Upper lobe of right lung (tissue), 1 donor: ENCODE results near the gene RAI14. TPM values are rescaled to one million over a fixed set of nuclear protein-coding genes. Genes with fewer than 3 reads are reported as not detected.

Source experiments
- ATAC-seq: fragments of 200-7000 bp; cut with Tn5 transposase; one replicate; pipeline ENCODE4 v1.9.1; 2020; ENCODE audit warnings: mild to moderate bottlenecking, moderate library complexity
- DNase-seq: peaks from one replicate; pipeline ENCODE4 v3.0.0-alpha.2; 2020
- H3K27ac ChIP-seq: fragments of 200-600 bp; one replicate; pipeline ENCODE4 v1.8.0; 2022
- H3K27me3 ChIP-seq: fragments of 200-600 bp; one replicate; pipeline ENCODE4 v1.8.0; 2022; ENCODE audit warnings: mild to moderate bottlenecking
- H3K36me3 ChIP-seq: fragments of 200-600 bp; one replicate; pipeline ENCODE4 v1.8.0; 2022
- H3K4me1 ChIP-seq: fragments of 200-600 bp; one replicate; pipeline ENCODE4 v1.8.0; 2022
- H3K4me3 ChIP-seq: fragments of 200-600 bp; one replicate; pipeline ENCODE4 v1.8.0; 2022; ENCODE audit warnings: mild to moderate bottlenecking
- H3K9me3 ChIP-seq: fragments of 200-600 bp; one replicate; pipeline ENCODE4 v1.8.0; 2022
- intact Hi-C: fragments of 100-400 bp; cut with DNase I; formaldehyde crosslinking; loops from one replicate; pipeline ENCODE4 v1.11.0; 2022
- total RNA-seq: library from RNA; stranded (reverse); fragmentation: NEBNext Ultra II Directional; extraction: Animal tissue kit (Norgen Biotek cat#: 25700); gene quantifications from one replicate; pipeline ENCODE4 v1.2.1, GENCODE V29; 2021
- TF ChIP-seq, protein P1 (sequence below): fragments of 200-600 bp; IDR thresholded peaks from one replicate; pipeline ENCODE4 v1.8.0; 2022; ENCODE audit warnings: antibody characterized with exemption
- donor health status: DM: no; HTN: yes; CAD: no; lungs with severe emphysema.

The RAI14 gene
- total RNA-seq, 1 donor from 2014 or later = 79.6 TPM

DNA sequence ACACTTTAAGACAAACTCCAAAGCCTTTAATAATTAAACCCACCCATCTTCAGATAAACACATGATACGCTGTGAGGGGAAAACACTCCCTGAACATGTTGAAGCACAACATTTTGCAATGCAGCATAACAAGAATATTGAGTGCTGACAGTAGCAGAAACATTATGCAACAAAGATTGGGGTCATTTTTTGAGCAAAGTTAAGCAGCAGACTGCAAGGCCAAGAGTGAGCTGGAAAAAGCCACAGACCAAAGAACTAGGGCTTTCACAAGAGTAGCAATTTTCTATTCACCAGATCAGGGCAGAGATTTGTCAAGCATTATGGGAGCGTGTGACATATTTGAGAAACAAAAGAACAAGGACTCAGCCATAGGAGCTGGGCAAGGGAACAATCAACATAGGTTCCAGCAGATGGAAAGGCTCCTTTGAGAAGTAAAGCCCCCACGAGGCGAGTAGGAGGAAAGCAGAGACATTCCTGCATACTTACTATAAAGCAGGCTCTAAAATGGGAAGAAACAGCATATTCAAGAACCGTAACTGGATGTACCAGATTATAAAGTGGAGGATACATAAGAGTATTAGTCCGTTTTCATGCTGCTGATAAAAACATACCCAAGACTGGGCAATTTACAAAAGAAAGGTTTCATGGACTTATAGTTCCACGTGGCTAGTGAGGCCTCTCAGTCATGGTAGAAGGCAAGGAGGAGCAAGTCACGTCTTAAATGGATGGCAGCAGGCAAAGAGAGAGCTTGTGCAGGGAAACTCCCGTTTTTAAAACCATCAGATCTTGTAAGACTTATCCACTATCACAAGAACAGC is 178.1 kb downstream of the RAI14 start:
- Histone ChIP-seq H3K36me3 (peaks cover 15% of the 10 kb centered on the region), H3K9me3 (no peaks in the 10 kb centered on the region), H3K27me3 (no peaks in the 10 kb centered on the region), H3K4me3 (no peak overlapping the region), H3K27ac (no peak overlapping the region), H3K4me1 (peaks cover 5% of the 10 kb centered on the region)
- DNase-seq = no peak
- peak; percentile 37 for ATAC-seq
- TF ChIP-seq, protein P1, sequence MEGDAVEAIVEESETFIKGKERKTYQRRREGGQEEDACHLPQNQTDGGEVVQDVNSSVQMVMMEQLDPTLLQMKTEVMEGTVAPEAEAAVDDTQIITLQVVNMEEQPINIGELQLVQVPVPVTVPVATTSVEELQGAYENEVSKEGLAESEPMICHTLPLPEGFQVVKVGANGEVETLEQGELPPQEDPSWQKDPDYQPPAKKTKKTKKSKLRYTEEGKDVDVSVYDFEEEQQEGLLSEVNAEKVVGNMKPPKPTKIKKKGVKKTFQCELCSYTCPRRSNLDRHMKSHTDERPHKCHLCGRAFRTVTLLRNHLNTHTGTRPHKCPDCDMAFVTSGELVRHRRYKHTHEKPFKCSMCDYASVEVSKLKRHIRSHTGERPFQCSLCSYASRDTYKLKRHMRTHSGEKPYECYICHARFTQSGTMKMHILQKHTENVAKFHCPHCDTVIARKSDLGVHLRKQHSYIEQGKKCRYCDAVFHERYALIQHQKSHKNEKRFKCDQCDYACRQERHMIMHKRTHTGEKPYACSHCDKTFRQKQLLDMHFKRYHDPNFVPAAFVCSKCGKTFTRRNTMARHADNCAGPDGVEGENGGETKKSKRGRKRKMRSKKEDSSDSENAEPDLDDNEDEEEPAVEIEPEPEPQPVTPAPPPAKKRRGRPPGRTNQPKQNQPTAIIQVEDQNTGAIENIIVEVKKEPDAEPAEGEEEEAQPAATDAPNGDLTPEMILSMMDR = no peak
- intact Hi-C loops = no loop called here

DNA sequence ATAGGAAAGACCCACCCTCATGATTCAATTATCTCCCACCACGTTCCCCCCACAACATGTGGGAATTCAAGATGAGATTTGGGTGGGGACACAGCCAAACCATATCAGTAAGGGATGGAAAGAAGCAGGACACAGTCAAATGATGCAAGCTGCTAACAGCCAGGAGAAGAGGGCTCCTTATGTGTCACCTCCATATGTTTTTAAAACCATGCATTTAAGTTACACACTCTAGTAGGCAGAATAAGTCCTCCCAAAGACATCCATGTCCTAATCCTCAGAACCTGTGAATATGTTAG is 178.6 kb downstream of the RAI14 start:
- DNase-seq = no peak
- Histone ChIP-seq H3K4me3 (no peak overlapping the region), H3K27me3 (no peaks in the 10 kb centered on the region), H3K27ac (no peak overlapping the region), H3K4me1 (peaks cover 5% of the 10 kb centered on the region), H3K9me3 (no peaks in the 10 kb centered on the region), H3K36me3 (peaks cover 10% of the 10 kb centered on the region)
- intact Hi-C loops = no loop called here
- TF ChIP-seq, protein P1 = no peak
- no peak for ATAC-seq

- ATAC-seq (no peak), DNase-seq (no peak)
- intact Hi-C loops = no loop called here
- Histone ChIP-seq H3K4me3 (no peak overlapping the region), H3K27me3 (no peaks in the 10 kb centered on the region), H3K9me3 (no peaks in the 10 kb centered on the region), H3K27ac (no peak overlapping the region), H3K36me3 (peaks cover 1% of the 10 kb centered on the region), H3K4me1 (peaks cover 5% of the 10 kb centered on the region)
- TF ChIP-seq, protein P1 = no peak
These were observed 179.5 kb downstream of the RAI14 start for GRCh38 chr5:34835664-34836063.

DNA sequence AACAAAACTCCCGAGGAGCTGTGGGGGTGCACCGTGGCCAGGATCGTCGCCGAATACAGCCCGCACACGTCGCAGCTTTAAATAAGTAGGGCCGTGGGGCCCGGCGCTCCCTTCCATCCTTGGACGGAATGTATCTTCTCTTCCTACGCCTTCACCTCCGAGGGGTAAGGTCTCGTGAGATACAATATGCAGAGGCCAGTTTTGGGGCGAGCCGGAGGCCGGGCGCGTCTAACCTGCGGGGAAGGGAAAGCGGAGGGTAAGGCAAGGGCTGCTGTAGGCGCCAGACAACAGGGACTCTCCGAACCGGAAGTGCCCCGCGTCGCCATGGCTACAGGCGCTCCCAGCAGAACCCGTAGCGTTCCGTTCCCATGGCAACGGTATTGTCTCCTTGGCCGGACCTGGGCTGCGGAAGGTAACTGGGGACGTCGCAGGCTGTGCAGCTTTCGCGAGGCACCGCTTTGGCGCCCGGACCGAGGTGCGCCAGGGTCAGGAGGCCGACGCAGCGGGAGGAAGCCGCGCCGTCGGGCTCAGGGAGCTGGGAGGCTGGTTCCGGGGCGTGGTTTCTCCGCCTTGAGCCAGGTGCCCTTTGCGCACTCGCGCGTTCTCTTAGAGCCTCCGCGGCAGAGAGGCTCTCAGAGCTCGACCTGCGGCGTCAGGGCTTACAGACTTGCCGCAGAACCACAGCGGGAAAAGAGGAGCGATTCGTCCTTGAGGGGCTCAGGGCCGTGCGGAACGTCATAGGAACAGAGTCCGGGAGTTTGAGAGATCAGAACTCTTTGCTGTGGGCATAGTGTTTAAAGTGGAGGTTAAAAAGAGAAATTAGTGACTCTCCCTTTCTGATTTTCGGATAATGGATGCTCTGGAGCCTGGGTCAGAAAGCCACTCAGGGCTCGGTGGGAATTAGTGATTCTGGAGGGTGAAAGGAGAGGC is 182.9 kb downstream of the RAI14 start, which contains the start of gene TTC23L:
Gene TTC23L (plus strand): TSS at position 380 of the 930 bp plus-strand sequence. CDS start 1,508 bp downstream, outside the sequence.
- H3K36me3 ChIP-seq = no peaks in the 10 kb centered on the region
- ATAC-seq (peak; percentile 98), DNase-seq (peak; percentile 96)
- no peaks in the 10 kb centered on the region for H3K27me3 ChIP-seq
- TF ChIP-seq, protein P1 = no peak
- peak within 1 kb of the TSS; percentile 78 for H3K27ac ChIP-seq
- intact Hi-C loops = no loop called here
- H3K4me1 ChIP-seq = no peaks in the 10 kb centered on the region
- H3K9me3 ChIP-seq = no peaks in the 10 kb centered on the region
- H3K4me3 ChIP-seq = peak within 1 kb of the TSS; percentile 87

- no peaks in the 10 kb centered on the region for H3K27me3 ChIP-seq
- H3K27ac ChIP-seq = no peak overlapping the region
- no peak overlapping the region for H3K4me3 ChIP-seq
- TF ChIP-seq, protein P1 = no peak
- ATAC-seq (no peak), DNase-seq (no peak)
- no peaks in the 10 kb centered on the region for H3K9me3 ChIP-seq
- no peaks in the 10 kb centered on the region for H3K36me3 ChIP-seq
- intact Hi-C loops = no loop called here
- no peaks in the 10 kb centered on the region for H3K4me1 ChIP-seq
These were observed 185.7 kb downstream of the RAI14 start for GRCh38 chr5:34841816-34842215.
